Daoy (cell line): ENCODE data around the gene IL34. TPM values are rescaled to one million over a fixed set of nuclear protein-coding genes. Genes with fewer than 3 reads are reported as not detected.
"Not testable (repeated sequence)": the region's sequence is repeated elsewhere in the genome, so short reads cannot be mapped to it uniquely, and the experiment has no call there.

ENCODE experiments used
- DNase-seq: peaks from one replicate; pipeline ENCODE4 v3.0.0-alpha.2; 2015; ENCODE audit warnings: low read depth
- total RNA-seq: library from RNA; depleted of rRNA; stranded (reverse); fragments of >200 nt; shearing (Covaris generic); gene quantifications from 2 replicates; pipeline ENCODE4 v1.2.3, GENCODE V29; 2014; rRNA removed

The IL34 gene
- 0.54 and 2.7 TPM in 2 replicates for total RNA-seq

DNA sequence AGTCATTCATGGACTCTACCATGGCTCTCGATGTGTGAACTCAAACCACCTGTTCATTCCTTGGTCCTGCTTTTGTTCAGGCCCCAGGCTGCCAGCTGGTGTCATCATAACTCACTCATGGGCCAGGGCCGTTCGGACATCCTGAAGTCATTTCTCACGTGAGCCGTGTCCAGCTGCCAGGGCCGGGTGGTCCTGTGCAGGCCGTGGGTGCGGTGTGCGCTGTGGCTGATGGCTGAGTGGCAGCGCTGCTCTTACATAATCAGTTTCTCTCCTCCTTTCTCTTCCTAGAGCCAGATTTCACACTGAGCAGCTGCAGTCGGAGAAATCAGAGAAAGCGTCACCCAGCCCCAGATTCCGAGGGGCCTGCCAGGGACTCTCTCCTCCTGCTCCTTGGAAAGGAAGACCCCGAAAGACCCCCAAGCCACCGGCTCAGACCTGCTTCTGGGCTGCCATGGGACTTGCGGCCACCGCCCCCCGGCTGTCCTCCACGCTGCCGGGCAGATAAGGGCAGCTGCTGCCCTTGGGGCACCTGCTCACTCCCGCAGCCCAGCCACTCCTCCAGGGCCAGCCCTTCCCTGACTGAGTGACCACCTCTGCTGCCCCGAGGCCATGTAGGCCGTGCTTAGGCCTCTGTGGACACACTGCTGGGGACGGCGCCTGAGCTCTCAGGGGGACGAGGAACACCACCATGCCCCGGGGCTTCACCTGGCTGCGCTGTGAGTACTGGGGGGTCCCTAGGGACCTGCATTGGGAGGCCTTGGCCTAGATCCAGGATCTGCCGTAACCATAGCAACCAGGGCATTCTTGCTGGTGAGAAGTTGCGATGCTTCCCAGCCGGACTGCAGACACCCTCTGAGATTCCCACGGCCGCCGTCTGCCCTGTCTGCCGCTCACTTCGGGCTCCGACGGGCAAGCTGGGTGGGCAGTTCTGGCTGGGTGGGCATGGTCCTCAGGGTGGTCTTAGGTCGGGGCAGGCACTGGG lies at the start of gene IL34:
Gene IL34 (plus strand): TSS at position 300 of the 982 bp plus-strand sequence. CDS start 389 bp downstream, at position 689.
- DNase-seq, result no peak

DNA sequence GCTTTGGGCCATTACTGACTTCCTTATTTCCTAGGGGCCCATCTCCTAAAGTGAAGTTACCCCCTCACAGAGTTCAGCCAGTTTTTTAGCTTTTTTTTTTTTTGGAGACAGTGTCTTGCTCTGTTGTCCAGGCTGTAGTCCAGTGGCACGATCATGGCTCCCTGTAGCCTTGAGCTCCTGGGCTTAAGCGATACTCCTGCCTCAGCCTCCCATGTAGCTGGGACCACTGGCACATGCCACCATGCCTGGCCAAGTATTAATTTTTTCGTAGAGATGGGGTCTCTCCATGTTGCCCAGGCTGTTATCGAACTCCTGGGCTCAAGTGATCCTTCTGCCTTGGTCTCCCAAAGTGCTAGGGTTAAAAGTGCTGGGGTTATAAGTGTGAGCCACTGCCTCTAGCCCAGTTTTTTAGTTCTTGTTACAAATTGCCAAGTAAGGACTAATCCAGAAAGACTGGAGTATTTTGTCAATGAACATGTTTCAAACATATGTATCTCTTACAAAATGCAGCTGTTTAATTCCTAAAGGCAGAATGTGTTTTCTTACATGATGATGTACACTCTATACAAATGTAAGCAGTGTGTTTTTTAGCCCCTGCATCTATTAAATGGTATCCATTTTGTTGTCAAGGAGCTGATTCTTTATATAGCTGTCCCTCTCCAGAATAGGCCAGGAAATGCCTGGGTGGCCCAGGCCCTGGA lies 49.1 kb upstream of the IL34 start:
- DNase-seq, result no peak

DNA sequence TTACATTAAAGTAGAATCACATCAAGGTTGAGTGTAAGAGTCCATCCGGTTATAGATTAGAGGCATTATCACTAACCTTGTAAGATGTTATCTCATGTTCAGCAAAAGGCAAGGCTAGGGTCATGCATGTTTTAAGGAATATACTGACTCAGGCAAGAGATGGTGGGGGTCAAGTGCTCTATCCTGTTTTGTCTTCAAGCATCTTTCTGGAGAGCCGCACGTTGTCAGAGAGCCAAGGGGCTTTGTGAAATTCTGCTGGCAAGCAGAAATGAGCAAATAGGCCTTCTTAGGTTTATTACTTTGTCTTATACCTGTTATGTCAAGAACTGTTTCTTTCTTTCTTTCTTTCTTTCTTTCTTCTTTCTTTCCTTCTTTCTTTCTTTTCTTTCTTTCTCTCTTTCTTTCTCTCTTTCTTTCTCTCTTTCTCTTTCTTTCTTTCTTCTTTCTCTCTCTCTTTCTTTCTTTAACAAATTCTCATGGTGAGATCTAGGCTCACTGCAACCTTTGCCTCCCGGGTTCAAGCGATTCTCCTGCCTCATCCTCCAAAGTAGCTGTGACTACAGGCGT lies 47.3 kb upstream of the IL34 start:
- DNase-seq, result no peak

DNA sequence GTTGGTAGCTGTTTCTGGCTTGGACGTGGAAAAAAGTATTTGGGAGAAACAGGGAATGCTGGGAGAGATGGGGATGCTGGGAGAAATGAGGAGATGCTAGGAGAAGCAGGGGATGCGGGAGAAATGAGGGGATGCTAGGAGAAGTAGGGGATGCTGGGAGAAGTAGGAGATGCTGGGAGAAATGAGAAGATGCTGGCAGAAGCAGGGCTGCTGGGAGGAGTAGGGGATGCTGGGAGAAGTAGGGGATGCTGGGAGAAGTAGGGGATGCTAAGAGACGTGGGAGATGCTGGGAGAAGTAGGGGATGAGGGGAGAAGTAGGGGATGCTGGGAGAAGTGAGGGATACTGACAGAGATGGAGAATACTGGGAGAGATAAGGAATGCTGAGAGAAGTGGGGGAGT lies 45.6 kb upstream of the IL34 start:
- no peak for DNase-seq

DNA sequence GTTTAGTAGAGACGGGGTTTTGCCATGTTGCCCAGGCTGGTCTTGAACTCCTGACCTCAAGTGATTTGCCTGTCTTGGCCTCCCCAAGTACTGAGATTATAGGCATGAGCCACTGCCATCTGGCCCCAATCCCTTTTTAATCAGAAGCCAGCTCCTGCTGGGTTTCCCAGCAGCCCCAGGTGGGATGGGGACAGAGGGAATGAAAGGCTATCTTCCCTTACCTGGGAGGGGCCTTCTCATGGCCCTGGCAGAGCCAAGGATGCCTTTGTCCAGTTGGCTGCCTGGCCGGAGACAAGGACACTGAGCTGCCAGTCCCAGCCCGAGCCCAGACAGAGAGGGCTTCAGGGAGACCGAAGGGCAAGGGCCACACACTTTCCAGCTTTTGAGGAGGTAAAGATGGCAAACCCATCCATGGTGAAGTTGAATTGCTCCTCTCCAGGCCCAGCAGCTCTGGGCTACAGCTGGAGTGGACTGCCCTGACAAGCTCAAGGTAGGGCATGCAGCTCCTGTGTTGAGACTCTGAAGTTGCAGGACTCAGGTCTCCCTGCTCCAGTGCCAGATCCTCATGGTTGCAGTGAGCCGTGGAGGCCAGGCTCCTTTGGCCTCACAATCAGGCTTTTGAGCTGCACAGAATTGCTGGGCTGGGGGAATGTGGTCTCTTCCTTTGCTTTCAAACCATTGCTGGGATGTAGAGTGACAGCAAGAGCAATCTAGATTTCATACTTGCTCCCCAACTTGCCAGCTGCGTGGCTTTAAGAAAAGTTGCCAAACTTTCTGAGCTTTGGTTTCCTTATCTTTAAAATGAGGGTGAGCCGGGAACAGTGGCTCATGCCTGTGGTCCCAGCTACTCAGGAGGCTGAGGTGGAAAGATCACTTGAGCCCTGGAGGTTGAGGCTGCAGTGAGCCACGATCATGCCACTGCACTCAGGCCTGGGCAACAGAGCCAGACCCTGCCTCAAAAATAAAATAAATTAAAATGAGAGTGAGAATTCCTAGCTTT lies 44.5 kb upstream of the IL34 start:
- no peak for DNase-seq

DNA sequence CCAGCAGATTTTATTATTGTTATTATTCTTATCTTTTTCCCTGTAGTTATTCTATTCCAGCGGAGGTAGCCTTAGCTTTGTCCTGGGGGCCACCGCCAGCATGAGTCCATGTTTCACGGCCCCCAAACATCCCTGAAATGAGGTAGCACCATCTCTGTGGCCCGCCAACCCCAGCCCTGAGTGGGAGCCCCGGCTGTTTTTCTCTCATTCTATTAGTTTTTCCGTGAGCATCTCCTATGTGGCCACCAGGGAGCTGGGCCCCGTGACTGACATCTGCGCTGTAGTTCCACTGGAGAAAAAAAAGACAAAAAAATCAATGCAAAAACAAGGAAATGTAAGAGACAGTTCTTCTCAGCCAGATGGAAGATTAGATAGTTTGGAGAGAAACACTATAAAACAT lies 43.5 kb upstream of the IL34 start:
- no peak for DNase-seq

DNA sequence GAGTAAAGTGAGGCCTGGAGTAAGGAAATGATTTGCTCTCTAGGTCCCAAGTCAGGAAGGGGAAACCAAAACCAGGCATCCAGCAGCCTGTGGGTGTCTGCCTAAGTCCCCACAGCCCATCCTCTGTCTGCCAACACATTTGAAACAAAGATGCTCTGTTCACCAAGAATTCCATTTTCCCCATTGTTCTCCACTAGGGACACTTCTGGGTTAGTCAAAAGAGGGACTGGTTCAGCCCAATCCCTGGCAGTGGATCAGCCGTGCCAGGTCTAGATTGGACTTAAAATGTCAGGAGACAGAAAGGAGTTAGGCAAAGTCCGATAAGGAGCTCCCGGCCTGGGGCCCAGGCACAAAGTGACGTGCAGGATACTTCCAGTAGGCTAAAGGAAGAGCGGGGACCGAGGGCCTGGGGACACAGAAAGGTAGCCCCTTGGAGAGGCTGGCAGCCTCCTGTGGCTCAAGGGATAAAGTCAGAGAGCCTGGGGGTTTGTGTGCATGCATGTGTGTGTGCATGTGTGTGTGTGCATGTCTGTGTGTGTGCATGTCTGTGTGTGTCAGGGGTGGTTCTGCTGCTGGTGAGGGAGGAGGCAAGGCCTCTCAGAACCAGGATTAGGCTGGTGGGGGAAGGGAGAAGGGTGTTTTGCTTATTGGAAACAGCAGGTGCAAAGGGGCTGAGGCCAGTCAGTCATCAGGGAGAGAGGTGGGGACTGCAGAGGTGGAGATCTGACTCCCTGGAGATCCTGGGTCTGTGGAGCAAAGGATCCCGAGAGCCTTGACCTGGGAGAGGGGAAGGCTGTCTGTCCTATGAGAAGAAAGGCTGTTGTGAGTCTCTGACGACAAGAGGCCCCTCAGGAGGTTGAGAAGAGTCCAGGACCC lies 41.7 kb upstream of the IL34 start:
- DNase-seq, result no peak

DNA sequence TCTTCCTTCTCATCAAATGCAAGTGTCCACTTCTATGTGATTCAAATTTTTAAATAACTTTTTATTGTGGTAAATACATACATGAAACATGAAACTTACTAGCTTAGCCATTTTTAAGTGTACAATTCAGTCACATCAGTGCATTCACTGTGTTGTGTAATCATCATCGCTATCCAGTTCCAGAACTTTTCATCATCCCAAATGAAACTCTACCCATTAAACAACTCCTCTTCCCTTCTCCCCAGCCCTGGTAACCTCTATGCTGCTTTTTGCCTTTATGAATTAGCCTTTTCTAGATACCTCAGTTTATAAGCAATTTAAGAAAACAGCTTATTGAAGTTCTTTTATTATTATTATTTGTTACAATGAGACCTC lies 41.1 kb upstream of the IL34 start:
- no peak for DNase-seq

DNA sequence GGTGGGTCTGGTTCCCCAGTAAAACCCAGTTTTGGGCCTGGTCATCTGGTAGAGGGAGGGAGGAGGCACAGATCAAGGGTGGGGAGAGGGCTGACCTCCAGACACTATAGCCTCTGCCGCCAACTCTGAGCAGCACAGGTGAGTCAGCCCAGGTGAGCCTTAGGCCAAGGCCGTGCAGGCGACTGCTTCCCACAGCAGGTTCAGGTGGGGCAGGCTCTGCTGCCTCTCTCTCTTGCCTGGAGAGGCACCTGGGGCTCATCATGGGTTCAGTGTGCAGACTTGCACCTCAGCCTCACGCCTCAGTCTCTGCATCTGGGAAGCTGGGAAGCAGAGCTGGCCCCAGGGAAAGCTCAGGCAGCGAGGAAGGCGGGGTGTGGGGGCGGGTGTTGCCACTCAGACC lies 37.8 kb upstream of the IL34 start:
- DNase-seq, result no peak

DNA sequence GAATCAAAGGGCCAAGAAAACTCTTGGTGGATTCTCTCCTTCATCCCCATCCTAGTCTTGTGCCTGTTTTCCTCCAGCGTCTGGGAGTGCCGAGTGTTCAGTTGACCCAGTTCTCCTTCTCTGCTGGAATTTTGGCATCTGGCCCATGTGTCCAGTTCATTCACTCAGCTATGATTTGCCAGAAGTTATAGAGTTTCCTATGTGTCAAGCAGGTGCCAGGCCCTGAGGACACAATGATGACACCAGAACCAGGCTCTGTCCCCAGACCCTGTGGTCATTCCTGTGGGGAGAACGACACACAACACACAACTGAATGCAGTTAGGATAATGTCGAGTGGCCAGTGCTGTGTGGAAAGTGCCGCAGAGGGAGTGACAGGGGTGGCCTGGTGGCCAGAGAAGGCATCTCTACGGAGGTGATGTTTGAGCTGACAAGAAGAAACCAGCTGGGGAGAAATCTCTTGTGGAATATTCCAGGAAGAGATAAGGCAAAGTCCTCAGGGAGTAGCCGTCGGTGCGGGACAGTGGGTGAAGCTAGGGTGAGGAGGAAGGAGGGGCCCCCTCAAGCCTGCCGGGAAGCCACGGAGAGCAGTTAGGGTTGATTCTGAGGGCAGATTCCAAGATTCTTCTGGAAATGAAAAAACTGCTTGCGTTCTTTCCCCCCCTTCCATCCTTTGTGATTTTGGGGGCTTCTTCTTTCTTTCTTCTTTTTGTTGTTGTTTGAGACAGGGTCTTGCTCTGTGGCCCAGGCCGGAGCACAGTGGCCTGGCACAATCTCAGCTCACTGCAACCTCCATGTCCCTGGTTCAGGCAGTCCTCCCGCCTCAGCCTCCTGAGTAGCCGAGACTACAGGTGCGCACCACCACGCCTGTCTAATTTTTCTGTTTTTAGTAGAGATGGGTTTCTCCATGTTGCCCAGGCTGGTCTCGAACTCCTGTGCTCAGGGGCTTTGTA lies 35.8 kb upstream of the IL34 start:
- no peak for DNase-seq

DNA sequence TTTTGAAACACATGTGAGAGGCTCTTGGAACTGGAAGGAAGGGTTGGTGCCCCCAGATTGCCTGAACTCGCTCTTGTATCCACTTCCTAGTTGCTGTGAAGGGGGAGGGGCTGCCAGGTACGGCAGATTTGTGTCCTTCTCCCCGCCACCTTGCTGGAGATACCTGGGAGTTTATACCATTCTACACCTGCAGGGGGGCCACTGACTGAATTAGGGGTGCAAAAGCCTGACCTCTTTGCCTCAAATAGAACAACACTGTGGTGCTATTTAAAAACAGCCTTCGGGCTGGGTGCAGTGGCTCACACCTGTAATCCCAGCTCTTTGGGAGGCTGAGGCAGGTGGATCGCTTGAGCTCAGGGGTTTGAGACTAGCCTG lies 35.1 kb upstream of the IL34 start:
- DNase-seq, result no peak

DNA sequence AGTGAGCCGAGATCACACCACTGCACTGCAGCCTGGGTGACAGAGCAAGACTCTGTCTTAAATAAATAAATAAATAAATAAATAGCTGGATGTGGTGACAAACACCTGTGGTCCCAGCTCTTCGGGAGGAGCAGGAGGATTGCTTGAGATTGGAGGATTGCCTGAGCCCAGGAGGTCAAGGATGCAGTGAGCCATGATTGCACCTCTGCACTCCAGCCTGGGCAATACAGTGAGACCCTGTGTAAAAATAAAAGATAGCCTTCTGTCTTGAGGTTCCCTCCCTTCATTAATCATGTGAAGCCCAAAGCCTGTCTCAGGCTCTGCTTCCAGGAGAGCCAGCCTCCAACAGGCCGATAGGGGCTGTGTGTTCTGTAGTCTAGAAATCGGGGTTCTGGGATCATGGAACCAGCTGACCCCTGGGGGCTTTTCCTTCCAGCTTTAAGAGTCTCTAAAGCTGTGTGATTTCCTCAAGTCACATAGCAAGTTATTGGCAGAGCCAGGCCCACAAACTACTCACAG lies 34.5 kb upstream of the IL34 start:
- DNase-seq, result no peak

DNA sequence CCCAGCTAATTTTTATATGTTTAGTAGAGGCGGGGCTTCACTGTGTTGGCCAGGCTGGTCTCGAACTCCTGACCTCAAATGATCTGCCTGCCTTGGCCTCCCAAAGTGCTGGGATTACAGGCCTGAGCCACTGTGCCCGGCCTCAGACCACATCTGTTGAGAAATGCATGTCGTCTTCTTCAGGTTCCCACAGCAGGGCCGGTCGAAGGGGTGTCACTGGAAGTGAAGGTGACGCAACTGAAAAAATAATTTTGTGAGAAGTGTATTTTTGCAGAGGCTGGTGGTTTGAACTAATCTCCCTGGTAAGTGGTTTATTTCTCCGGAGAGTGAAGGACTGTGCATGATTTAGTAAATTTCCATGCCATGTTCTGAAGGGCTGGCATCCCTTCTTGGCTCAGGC lies 33.4 kb upstream of the IL34 start:
- no peak for DNase-seq

DNA sequence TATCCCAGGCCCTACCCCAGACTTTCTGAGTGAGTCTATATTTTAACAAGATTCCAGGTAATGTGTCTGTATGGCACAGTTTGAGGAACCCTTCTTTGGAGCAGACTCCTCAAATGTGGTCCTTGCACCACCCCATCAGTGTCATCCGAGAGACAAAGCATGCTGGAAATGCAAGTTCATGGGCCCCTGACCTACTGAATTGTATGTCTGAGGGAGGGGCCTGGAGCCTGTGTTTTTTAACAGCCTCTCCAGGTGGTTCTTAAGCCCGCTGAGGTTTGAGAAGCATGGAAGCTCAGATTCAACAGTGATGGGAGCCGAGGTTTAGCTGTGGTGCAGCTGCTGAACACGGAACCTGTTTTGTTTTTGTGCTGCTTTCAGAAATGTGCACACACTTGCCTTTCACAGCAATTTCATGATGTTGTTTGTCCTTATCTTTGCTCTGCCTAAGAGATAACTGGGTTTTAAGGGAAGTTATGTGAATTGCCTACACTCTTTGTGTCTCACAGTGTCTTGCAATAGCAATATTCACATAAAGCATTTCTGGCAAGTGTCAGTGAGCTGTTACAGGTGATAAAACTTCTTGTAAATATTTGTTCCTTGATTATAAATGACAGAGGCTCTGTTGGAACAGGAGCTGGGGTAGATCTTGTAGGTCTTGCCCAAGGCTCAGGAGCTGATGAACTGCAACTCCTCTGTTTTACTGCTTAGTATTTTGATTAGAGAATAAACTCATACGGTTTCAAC lies 32.0 kb upstream of the IL34 start:
- no peak for DNase-seq

DNA sequence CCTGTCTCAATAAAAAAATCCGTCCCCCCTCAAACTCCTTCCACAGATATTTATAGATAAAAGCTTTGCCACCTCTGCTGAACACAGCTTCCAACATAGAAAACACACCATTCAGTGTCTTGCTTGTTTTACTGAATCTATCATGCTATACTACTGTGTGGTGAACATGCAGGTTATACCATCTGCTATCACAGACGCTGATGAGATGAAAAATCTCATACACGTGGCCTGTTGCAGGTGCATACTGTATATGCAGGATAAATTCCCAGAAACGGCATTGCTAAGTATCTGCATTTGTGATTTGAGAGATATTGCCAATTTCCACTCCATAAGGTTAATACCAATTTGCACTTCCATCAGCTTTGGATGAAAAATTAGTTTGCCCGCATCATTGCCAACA lies 30.4 kb upstream of the IL34 start:
- DNase-seq, result no peak

DNA sequence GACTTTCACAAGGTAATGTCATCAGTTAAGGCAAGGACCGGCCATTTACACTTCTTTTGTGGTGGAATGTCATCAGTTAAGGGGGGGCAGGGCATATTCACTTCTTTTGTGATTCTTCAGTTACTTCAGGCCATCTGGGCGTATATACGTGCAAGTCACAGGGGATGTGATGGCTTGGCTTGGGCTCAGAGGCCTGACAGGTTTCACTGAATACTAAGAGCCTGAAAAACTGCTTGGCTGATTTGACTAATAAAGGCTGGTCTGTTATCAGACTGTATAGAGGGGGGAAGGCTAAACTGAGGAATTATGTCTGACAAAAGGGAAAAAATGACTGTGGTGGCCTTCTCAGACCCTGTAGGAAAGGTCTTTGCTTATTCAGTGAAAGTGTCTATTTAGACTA lies 24.5 kb upstream of the IL34 start:
- DNase-seq, result not testable (repeated sequence)

DNA sequence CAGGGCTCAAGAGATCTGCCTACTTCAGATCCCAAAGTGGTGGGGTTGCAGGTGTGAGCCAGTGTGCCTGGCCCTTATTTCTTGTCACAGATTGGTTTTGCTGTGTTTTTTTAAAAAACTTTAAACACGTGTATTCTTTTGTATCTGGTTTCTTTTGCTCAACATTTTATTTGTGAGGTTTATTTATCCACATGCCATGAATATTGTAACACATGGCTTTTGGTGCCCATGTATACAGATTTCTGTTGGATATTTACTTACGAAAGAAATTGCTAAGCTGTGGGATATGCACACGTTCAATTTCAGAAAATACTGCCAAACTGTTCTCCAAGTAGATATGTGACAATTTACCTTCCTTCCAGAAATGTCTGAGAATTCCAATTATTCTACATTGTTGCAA lies 18.7 kb upstream of the IL34 start:
- DNase-seq, result no peak
